GM21717 (cell line): Measurements from ENCODE around the gene SPDYE2B.
"Not testable (repeated sequence)": the region's sequence is repeated elsewhere in the genome, so short reads cannot be mapped to it uniquely, and the experiment has no call there.

Experiments used
- ATAC-seq: cut with Tn5 transposase; IDR thresholded peaks from one replicate; pipeline ENCODE4 v1.9.1; 2021; ENCODE audit warnings: mild to moderate bottlenecking, moderate library complexity; ENCODE audit not compliant: unreplicated experiment

The SPDYE2B gene

DNA sequence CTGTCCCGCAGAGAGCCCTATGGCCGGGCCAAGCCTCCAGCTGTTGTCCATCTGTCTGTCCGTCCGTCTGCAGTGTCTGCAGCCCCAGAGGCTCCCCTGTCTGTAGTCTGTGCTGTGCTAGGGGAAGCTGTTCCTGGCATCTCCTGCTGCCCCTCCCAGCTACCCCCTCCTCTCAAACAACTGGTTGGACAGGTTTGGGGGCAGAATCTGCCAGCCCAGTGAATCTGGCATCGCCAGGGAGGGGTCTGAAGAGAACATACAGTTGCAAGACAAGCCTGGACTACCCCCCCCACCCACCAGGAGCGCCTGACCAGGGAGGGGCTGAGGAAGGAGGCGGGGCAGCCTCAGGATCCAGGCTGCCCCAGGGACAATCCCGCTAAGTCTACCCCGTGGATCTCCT is 7.4 kb upstream of the SPDYE2B start, which contains the start of gene UPK3BL1:
Gene UPK3BL1 (minus strand): TSS at position 101 of the 400 bp plus-strand sequence. CDS start 50 bp downstream, at position 51.
- ATAC-seq: not testable (repeated sequence)

DNA sequence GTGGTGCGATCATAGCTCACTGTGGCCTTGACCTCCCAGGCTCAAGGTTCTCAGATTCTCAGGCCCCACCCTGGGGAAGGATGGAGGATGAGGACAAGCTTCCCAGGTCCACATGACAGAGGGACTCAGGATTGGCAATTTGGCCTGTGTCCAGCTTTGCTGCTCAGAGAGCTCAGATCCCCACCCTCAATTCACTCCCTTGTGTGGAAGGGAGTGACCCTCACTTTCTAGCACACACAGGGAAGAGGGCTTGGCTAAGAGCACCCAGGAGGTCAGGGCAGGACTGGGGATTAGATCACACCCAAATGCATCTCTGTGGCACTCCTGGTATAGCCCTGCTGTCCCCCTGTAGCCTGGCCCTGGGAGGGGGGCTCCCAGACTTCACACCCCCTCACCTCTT is 6.7 kb upstream of the SPDYE2B start:
- ATAC-seq: not testable (repeated sequence)

- ATAC-seq: not testable (repeated sequence)
Measured at GRCh38 chr7:102647813-102648212, 2.3 kb upstream of the SPDYE2B start.

DNA sequence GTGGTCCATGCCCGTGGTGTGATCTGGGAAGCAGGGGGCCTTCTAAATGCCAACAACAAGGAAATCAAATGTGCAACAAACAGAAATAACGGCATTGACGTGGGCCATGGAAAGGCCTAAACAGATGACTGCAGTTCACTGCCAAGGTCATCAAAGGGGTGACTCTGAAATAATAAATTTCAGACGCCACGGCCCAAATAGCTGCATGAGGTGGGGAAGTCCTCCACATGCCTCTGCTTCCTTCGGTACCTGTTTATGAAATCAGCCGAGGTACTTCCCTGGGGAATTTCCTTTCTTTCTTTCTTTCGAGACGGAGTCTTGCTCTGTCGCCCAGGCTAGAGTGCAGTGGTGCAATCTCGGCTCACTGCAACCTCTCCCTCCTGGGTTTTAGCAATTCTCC is 14.6 kb downstream of the SPDYE2B start:
- ATAC-seq: not testable (repeated sequence)

DNA sequence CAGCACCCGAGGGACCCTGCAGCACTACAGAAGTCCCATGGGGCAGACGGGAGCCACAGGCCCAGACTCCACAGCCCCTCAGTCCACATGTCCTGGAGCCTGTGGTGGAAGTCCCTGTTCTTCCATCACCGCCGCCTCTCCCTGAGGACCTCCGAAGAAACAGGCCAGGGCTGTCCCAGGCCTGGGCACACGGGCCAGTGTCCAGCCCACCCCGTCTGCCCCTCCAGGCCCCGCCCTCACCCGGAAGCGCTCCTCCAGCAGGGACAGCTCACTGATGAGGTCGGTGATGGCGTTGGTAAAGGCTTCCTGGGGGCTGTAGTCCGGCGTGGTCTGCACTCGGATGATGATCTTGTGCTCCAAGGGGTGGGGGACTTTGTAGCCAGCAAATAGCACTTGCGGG is 16.7 kb downstream of the SPDYE2B start:
- ATAC-seq: not testable (repeated sequence)

DNA sequence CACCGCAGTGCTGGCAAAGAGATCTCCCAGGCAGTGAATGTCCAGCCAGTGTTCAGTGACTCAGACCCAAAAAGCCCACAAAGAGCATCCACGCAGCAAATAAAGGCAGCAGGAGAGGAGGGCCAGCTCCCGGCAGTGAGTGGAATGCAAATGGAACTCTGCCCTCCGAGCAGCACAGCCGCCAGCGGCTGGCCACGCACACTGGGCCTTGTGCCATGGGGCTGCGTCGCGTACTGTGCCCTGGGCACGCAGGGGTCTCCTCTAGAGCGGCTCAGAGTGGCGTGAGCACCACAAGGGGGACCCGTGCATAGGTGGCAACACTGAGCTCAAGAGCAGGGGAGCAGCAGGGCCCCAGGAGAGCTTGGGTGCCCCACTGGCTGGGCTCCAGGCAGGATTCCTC is 17.4 kb downstream of the SPDYE2B start:
- not testable (repeated sequence) for ATAC-seq

DNA sequence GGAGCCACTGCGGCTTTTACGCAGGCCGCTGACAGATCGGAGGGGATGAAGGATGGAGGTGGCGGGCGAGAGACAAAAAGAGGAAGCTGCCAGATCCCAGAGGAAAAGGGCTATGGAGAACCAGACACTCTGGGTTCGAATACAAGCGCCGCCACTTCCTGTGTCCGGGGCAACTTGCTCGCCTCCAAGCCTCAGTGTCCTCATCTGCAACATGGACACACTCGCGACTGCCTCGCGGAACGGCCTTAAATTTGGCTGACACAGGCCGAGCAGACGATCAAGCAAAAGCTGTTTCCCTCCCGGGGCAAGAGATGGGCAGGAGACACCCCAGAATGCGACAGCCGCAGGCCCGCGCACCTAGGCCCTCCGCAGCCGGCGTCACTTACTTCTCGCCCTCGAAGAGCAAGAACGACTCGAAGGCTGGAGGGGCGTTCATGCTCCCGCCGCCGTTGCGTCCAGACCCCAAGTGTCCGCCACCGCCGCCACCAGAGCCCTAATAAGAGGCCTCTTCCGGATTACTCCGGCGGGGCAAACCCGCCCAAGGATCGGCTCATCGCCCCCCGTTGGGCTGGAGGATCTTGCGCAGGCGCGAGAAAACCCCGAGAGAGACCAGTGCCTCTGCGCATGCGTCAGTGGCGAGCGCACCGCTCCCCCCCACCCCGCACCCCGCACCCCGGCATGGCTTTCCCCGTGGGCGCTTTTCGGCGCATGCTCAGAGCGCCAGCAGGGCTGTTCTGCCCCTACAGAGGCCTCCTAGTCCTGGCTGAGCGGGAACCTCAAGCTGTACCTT is 21.2 kb downstream of the SPDYE2B start, which contains the start of gene POLR2J2:
Gene POLR2J2 (minus strand): TSS at position 498 of the 790 bp plus-strand sequence. CDS start 62 bp downstream, at position 436.
- ATAC-seq: peak; percentile 40

GRCh38 chr7:102671956-102672307 is 21.8 kb downstream of the SPDYE2B start:
- ATAC-seq: peak; percentile 30

DNA sequence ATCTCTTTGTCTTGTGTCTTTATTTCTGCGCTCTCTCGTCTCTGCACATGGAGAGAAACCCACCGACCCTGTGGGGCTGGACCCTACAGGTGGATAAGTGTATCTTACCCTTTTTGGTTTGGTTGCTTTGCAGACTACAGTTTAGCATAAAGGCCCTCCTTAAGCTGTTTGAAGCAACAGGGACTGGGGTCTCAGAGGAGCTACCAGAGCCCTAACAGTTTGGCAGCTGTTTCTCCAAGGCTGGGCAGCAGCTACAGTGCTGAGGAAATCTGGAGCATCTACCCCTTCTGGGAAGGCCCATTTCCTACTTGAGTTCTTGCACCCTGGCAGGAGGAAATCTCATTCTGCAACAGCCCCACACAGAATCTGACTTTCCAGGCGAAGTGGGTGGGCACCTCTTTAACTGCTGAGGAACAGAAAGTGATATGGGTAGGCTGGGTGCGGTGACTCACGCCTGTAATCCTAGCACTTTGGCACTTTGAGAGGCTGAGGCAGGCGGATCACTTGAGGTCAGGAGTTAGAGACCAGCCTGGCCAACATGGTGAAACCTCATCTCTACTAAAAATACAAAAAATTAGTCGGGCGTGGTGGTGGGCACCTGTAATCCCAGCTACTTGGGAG is 23.4 kb downstream of the SPDYE2B start:
- ATAC-seq: not testable (repeated sequence)

- not testable (repeated sequence) for ATAC-seq
Measured at GRCh38 chr7:102675545-102675944, 25.4 kb downstream of the SPDYE2B start.

DNA sequence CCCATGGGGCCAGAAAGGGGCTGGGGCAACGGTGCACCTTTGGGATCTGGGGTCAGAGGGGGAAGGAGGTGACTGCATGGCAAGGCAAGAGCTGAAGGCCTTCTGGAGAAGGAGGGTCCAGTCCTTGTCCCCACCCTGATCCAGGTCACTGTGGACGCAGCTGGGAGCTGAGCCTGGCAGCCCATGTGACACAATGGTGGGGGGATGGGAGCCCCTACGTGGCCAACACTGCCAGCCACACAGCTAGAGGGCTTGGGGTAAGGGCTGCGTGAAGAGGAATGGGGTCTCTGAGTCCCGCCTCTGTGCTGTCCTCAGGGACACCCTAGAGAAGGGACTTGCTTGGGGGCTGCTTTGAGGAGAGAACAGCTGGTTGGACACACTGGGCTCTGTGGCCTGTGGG is 30.7 kb downstream of the SPDYE2B start:
- ATAC-seq: not testable (repeated sequence)

- not testable (repeated sequence) for ATAC-seq
Measured at GRCh38 chr7:102682560-102682959, 32.4 kb downstream of the SPDYE2B start.

GRCh38 chr7:102688299-102689036 is 38.3 kb downstream of the SPDYE2B start:
- peak; percentile 58 for ATAC-seq

DNA sequence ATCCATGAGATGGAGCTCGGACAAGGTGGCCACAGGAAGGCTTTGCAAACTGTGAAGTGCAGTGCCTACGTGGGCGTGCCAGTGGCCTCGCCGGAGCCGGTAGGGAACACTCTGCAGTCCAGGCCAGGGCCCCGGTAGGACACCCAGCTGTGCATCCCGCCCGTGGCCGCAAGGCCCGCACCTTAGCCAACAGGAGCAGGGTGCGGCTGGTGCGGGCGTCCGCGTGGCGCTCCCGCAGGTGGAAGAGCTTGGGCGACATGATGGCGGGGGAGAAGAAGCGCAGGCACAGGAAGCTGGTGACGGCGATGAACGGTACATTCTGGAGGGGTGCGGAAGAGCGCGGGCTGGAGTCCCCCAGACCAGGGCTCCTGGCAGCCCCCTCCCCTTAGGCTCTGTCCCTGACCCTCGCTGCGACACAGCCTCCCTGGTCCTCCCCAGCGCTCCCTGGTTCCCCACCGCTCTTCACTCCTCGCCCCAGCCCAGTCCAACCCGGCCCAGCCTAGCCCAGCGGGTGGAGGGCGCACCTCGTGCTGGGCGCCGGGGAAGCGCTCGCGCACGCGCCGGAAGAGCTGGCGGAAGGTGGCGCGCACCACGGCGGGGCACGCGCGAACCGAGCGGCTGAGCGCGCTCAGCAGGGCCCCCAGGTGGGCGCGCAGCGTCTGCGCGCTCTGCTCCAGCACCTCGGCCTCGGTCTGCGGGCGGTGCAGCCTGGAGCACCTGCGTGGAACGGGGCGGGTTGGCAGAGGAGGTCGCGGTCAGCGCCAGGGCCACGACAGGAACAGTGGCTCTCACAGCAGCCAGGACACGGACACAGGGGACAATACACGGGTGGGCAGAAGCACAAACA is 39.5 kb downstream of the SPDYE2B start:
- peak; percentile 43 for ATAC-seq

DNA sequence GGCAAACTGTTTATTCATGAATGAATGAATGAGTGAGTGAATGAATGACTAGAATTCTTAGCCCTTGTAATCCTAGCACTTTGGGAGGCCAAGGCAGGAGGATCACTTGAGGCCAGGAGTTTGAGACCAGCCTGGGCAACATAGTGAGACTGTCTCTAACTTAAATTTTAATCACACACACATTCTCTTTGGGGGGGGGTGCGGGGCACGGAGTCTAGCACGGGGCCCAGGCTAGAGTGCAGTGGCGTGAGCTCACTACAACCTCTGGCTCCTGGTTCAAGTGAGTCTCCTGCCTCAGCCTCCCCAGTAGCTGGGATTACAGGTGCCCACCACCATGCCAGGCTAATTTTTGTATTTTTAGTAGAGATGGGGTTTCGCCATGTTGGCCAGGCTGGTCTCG is 40.5 kb downstream of the SPDYE2B start:
- not testable (repeated sequence) for ATAC-seq

DNA sequence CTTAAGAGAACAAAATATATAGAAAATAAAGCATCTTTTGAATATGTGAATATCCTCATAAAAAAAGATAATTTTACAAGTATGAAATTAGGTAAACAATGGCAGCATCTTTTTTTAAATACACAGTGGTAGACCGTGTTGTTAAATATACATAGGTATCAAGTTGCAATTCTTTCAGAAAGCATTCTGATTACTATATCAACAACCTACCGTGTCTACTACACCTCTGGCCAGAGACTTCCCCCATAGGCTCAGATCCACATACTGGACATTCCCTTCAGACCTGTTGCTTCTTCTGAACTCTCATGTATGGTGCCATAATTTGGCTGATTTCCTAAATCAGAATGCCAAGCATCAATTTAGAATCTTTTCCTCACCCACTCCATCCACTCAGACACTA is 43.9 kb downstream of the SPDYE2B start:
- ATAC-seq: not testable (repeated sequence)

- peak; percentile 83 for ATAC-seq
Measured at GRCh38 chr7:102695033-102695552, 45.0 kb downstream of the SPDYE2B start.

GRCh38 chr7:102696009-102696408 is 45.9 kb downstream of the SPDYE2B start:
- not testable (repeated sequence) for ATAC-seq

GRCh38 chr7:102697642-102698512 is 47.8 kb downstream of the SPDYE2B start:
- not testable (repeated sequence) for ATAC-seq
